Measurements from ENCODE around the gene KIF17.
A peak's percentile ranks its signal among the peaks of the same experiment; 100 is the strongest.

The KIF17 gene

DNA sequence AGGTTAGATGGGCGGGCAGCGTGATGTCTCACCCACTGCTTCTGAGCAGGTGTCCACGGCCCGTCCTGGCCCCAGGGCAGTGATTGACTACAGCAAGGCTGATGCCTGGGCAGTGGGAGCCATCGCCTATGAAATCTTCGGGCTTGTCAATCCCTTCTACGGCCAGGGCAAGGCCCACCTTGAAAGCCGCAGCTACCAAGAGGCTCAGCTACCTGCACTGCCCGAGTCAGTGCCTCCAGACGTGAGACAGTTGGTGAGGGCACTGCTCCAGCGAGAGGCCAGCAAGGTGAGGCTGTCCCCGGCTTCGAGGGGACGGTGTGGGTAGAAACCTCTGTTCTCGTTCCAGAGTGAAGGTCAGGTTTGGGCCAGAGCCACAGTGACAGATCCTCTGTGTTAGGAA lies 68.9 kb downstream of the KIF17 start:
- TF ChIP-seq, protein P1, sequence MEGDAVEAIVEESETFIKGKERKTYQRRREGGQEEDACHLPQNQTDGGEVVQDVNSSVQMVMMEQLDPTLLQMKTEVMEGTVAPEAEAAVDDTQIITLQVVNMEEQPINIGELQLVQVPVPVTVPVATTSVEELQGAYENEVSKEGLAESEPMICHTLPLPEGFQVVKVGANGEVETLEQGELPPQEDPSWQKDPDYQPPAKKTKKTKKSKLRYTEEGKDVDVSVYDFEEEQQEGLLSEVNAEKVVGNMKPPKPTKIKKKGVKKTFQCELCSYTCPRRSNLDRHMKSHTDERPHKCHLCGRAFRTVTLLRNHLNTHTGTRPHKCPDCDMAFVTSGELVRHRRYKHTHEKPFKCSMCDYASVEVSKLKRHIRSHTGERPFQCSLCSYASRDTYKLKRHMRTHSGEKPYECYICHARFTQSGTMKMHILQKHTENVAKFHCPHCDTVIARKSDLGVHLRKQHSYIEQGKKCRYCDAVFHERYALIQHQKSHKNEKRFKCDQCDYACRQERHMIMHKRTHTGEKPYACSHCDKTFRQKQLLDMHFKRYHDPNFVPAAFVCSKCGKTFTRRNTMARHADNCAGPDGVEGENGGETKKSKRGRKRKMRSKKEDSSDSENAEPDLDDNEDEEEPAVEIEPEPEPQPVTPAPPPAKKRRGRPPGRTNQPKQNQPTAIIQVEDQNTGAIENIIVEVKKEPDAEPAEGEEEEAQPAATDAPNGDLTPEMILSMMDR (IDR thresholded peaks at IDR 0.05; ENCODE audit: extremely low read depth, missing control alignments): no peak
- DNase-seq (ENCODE audit: low spot score): no peak

DNA sequence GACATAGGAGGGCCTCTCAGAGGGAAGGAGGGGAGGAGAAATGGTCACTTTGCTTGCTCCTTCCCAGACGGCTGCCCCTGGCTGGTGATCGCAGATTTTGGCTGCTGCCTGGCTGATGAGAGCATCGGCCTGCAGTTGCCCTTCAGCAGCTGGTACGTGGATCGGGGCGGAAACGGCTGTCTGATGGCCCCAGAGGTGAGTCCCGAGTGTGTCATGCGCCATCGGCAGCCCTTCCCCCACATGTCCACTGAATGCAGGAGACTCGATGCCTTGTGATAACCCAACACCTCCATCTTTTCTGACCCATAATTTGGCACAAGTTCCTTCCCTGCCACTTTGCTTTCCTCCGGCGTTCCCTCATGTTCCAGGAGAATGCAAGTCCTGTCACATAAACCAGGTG lies 69.4 kb downstream of the KIF17 start:
- no peak for DNase-seq (ENCODE audit: low spot score)
- TF ChIP-seq, protein P1 (IDR thresholded peaks at IDR 0.05; ENCODE audit: extremely low read depth, missing control alignments): no peak

DNA sequence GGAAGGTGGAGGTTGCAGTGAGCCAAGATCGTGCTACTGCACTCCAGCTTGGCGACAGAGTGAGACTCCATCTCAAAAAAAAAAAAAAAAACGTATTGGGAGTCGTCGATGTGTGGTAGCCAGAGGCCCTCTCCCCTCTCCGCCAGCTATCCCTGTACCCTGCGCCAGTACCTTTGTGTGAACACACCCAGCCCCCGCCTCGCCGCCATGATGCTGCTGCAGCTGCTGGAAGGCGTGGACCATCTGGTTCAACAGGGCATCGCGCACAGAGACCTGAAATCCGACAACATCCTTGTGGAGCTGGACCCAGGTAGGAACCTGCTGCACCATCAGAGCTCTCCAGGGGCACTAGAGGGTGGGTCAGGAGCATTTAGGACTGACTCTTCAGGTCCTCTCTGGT lies 72.4 kb downstream of the KIF17 start:
- TF ChIP-seq, protein P1 (IDR thresholded peaks at IDR 0.05; ENCODE audit: extremely low read depth, missing control alignments): no peak
- DNase-seq (ENCODE audit: low spot score): no peak

DNA sequence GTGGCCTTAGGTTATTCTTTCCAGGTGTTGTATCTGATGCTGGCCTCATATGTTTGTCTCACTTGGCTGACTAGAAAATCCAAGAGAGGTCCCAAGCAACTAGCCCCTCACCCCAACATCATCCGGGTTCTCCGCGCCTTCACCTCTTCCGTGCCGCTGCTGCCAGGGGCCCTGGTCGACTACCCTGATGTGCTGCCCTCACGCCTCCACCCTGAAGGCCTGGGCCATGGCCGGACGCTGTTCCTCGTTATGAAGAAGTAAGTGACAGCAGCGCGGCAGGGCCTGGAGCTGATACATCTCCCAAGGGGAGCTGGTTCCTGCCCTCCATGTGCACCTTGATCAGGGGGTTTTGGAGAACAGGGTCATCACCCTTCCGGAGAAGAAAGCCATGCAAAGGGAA lies 73.4 kb downstream of the KIF17 start:
- DNase-seq (ENCODE audit: low spot score): no peak
- TF ChIP-seq, protein P1 (IDR thresholded peaks at IDR 0.05; ENCODE audit: extremely low read depth, missing control alignments): no peak

DNA sequence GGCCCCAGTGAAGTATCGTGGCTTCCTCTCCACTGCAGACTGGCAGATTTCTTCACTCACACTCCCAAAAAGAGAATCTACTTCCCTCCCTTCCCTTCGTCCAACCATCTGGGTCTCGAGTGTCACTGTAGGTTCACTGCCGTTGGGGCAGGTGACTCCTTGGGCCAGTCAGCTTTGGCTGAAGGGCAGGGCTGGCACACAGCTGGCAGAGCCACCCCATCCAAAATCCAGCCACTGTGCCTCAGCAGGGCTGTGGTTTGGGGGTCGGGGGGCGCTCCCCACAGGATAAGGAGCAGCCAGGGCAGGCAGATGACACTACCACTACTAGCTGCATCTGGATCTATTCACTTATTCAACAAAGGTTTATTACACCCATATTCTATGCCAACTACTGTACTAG lies 74.7 kb downstream of the KIF17 start:
- TF ChIP-seq, protein P1 (IDR thresholded peaks at IDR 0.05; ENCODE audit: extremely low read depth, missing control alignments): no peak
- DNase-seq (ENCODE audit: low spot score): no peak

DNA sequence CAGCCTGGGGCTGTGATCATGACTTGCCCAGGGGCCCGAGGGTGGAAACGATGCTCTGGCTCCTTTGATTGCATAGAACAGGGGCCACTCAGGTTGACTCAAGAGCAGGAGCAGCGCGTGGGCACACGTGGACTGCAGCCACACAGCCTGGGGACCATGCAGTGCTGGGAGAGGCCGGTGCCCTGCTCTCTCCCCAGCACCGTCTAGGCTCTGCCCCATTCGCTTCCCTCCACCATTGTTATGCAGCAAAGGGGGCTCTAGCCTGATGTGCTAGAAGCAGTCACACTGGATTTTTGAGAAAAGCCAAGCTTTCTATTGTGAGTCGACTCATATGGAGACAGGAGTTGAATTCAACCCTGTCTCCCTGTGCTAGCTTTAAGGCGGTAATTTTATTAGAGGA lies 75.8 kb downstream of the KIF17 start:
- DNase-seq (ENCODE audit: low spot score): no peak

DNA sequence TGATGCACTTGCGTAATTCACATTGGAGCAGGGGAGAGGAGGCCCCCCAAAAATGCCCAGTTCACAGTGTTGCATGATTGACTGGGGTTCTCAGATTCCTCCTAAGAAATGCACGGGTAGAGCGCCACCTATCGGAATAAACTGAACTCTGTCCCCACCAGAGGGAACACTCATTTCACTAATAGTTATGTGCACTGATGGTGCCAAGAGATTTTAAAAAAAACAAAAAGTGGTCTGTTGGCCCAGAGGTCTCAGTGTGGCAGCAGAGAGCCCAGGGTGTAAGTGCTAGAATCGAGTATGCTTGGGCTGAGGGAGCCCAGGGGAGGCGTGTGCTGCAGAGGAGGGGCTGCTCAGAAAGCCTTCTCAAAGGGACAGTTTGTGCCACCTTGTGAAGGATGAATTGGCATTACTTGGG lies 77.6 kb downstream of the KIF17 start:
- TF ChIP-seq, protein P1 (IDR thresholded peaks at IDR 0.05; ENCODE audit: extremely low read depth, missing control alignments): peak; percentile 63
- DNase-seq (ENCODE audit: low spot score): peak; percentile 76

More for the DNA sequence above, 75.8 kb downstream of the KIF17 start:
- TF ChIP-seq, protein P1 (IDR thresholded peaks at IDR 0.05; ENCODE audit: extremely low read depth, missing control alignments): no peak
